ENCODE results near the gene RBBP8.
A peak's percentile ranks its signal among the peaks of the same experiment; 100 is the strongest.
"Not testable (repeated sequence)": the region's sequence is repeated elsewhere in the genome, so short reads cannot be mapped to it uniquely, and the experiment has no call there.

The RBBP8 gene

DNA sequence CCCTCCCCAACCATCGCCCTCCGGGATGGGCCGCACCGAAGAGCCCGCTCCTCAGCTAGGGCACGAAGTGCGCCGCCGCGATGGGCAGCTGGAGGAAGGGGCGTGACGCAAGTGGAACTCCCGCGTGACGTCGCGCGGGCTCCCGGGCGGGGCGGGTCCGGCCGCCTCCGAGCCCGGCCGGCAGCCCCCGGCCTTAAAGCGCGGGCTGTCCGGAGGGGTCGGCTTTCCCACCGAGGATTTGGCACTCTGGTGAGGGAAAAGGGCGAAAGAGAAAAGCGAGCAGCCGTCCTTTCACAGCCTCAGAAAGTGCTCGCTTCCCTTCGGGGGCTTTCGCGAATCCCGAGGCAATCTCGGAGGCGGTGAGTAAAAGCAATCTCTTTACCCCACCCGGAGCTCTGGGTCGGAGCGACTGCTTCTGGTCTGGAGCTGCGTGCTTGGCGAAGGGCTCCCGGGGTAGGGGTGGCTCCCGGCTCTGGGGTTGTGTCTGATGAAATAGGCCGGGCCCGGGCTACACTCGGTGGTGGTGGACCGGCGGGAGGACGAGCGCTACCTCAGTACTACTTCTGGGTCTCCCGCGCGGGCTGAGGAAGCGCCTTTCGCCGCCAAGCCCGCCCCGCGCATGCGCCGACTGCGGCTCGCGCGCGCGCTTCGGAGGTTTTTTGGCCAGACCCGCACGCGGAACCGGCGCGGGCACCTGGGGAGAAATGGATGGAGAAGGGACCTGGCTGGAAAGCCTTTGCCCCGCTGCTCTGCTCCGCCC lies at the start of gene RBBP8:
TSS of gene RBBP8 (plus strand) at position 123 of the 760 bp plus-strand sequence. CDS start 3,524 bp downstream, outside the sequence.
- peak; percentile 84 for DNase-seq (ENCODE audit: low read depth)

DNA sequence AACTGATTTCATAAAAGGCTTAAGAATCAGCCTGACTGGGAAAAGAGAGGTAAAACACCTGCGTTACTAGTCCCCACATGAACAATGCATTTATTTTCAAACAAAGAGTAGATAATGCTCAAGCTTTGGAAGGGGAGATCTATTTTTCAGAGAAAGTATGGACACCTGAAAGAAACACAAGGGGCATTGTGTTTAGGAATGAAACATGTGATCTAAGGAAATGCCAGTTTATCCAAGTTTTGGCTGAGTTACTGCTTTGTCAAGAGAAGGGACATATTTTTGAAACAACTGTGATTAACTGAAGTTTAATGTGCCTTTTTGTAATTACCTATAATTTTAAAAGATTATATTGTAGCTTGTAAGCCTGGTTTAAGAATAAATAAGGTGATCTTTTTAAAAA lies 49.3 kb upstream of the RBBP8 start:
- DNase-seq (ENCODE audit: low read depth) = no peak

DNA sequence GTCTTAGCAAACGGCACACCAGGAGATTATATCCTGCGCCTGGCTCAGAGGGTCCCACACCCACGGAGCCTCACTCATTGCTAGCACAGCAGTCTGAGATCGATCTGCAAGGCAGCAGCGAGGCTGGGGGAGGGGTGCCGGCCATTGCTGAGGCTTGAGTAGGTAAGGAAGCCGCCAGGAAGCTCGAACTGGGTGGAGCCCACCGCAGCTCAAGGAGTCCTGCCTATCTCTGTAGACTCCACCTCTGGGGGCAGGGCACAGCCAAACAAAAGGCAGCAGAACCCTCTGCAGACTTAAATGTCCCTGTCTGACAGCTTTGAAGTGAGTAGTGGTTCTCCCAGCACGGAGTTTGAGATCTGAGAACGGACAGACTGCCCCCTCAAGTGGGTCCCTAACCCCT lies 47.4 kb upstream of the RBBP8 start:
- not testable (repeated sequence) for DNase-seq (ENCODE audit: low read depth)

DNA sequence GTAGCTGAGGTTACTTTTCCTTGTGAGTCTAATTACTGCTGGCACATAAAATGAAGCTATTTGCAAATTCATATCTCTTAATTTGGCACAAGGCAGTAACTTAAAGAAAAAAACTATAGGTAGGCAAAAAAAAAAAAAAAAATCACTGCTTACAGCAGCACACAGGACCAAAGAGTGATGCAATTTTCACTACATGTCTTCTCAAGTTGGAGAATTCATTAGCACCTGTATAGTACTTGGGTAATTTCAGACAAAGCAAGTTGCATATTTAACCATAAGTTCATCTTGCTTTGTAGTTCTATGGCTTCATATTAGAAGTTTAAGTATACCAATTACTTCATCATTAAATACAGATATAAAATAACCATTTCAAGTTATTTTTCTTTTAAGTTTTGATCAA lies 33.7 kb upstream of the RBBP8 start:
- DNase-seq (ENCODE audit: low read depth) = no peak

DNA sequence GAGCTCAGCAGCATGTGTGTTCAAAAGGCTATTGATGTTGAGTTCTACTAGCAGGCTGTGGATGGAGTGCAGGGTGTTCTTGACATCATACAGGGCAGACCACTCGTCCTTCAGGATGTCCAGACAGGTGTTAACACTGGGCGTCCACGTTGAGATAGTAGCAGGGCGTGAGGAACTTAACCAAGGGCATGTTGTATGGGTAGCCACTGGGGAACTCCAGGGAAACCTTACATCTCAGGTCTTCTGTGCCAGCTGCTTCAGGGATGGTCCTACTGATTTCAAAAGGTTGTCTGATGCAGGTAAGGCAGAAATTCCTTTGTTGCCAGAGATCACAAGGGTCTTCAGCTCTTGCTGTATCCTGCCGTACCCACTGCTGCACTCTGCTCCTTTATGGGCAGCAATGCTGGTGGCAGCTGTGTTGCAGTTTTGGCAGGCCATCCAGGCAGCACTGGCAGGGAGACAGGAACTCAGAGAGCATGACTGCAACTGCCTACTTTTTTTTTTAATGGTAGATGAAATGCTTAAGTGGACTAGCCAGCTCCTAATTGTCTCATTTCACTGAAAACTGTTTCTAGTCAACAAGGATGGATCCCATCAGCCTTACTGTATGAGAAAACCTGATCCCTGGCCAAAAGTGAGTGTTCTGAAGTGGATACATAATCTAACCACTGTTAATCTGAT lies 32.4 kb upstream of the RBBP8 start:
- DNase-seq (ENCODE audit: low read depth) = no peak

DNA sequence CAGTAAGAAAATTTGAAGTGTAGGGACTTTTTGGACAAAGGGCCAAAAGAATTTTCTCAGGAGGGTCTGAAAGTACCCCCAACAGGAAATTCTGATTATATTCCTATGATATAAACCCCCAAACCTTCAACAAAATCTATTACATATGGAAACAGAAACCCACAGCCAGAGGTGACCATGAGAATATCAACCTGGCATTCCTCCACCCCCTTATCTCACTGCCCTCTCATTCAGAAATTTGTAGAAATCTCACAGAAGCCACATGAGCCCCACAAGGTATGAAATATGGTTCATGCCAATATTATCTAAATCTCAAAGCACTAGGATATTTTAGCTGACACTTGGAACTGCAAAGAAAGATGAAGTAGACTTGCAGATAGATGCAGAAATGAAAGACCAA lies 31.0 kb upstream of the RBBP8 start:
- no peak for DNase-seq (ENCODE audit: low read depth)

DNA sequence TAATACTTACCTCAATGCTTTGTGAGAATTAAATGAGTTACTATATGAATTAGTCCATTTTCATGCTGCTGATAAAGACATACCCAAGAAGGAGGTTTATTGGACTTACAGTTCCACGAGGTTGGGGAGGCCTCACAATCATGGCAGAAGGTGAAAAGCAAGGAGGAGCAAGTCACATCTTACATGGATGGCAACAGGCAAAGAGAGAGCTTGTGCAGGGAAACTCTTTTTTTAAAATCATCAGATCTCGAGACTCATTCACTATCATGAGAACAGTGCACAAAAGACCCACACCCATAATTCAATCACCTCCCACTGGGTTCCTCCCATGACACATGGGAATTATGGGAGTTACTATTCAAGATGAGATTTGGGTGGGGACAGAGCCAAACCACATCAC lies 29.9 kb upstream of the RBBP8 start:
- not testable (repeated sequence) for DNase-seq (ENCODE audit: low read depth)

DNA sequence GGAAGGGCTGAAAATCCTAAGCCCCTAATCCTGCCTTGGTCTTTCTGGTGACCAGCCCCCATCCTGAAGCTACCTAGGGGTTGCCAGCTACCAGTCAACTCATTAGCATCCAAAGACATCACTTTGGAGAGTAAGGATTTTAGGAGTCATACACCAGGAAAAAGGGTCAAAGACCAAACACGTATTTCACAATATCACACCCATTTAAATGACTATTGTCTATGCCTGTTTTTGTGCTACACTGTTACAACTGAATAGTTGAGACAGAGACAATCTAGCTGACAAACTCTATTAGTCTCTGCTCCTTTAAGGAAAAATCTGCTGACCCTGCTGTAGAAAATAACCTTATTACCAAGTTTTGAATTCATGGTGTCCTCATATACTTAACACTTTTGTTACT lies 21.0 kb upstream of the RBBP8 start:
- no peak for DNase-seq (ENCODE audit: low read depth)

DNA sequence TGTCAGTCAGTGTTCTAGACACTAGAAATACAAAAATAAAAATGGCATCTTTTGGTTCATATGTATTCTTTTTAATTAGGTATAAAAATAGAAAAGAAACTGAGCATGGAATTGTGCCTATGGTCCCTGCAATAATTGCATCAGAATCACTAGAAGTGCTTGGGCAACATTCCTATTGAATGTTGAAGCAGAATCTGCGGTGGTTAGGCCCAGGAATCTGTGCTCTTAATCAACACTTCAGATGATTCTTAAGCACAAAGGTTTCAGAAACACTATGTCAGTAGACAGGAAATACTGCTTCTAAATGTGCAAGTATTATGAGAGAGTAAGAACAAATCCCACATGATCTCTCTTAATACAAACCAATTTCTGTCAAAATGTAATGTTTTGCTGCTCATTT lies 20.3 kb upstream of the RBBP8 start:
- DNase-seq (ENCODE audit: low read depth) = no peak

DNA sequence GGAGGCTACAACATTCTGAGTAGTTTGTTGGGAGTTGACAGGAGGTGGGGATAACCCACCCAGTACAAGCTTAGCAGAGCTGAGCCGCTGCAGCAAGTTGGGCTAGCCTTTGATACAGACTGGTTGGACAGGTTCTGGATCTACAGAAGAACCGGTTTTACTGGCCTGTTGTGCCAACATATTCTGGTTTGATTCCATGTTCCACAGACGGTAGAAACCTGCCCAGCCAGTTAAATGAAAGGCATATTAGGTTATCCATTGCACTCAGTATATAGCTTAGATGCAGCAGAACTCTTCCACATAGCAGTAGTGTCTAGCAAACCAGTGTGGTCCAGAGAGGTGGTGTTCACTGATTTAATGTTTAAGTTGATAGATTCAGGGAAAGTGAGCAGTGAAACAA lies 19.3 kb upstream of the RBBP8 start:
- no peak for DNase-seq (ENCODE audit: low read depth)

DNA sequence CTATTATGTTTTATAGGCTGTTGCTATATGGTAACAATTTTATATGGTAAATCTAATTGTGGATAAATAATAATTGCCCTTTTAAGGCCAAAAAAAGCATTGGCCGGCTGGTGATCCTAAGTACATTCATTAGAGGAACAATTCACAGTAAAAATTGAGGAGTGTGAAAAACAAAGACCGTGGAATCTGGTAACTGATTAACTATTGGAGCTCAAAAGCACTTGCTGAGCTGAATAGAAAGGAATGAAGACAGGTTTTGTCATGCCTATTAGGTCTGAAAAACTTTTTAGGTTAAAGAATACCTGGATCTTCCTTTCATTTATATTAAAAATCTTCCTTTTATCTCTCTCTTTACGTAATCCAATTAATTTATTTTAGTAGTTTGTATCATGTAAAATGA lies 18.5 kb upstream of the RBBP8 start:
- DNase-seq (ENCODE audit: low read depth) = no peak

DNA sequence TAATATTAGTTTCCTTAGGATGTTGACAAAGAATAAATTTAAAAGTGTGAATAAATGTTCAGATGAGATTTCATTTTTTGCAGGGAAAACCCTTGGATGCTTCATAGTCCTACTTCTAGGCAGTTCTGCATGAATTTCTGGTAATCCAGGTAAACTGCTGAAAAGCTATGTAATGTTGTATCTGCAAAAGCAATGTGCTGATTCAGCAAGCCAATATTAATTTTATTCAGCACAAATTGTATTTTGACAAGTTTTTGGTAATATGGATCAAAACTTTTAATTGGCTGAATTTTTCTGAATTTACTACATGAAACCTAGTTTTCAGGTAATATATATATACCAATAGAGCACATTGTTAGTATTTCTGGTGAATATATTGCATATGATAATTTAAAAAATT lies 17.8 kb upstream of the RBBP8 start:
- no peak for DNase-seq (ENCODE audit: low read depth)

DNA sequence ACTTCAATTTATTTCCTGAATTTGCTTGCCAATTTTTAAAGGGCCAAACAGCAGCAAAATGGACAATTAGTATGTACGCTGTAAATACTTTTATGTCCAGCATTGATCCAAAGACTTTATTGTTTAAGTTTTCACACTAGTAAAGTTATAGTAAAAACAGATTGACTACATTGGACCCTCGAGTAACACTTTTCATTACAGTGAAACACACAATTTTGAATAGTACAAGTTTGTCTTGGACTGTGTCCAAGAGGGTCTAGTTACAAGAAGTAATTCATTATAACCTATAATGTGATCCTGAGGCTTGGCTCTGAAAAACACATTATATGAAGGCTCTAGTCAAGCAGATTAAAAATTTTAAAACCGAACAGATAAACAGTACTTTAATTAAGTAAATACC lies 11.4 kb upstream of the RBBP8 start:
- DNase-seq (ENCODE audit: low read depth) = no peak

DNA sequence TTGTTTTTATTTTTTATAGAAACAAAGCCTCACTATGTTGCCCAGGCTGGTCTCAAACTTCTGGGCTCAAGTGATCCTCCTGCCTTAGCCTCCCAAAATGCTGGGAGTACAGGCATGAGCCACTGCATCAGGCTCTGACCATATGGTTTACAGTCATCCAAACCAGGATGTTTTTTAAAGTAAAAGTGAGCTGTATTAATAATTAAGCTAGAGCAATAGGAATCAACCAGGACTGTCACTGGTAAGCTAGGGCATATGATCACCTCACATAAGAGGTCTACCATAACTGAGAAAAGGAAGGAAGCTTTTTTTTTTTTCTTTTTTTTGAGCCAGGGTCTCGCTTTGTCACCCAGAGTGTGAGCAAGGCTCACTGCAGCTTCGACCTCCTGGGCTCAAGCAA lies 8.5 kb upstream of the RBBP8 start:
- no peak for DNase-seq (ENCODE audit: low read depth)

DNA sequence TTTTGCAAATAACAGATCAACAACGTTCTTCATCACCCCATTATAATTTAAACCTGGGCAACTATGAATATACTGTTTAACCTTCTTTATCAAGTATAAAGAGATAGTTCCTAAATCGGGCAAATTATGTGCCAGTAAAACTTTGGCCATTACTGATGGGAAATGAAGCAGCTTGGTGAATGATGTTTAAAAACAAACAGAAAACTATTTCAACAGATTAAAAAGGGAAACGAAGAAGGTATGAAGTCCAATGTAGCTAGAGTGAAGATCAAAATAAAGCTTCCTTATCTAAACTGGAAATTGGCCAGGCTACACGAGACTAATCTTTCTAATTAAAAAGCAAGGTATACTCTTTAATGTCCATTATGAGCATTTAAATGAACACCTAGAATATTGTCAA lies 6.7 kb upstream of the RBBP8 start:
- no peak for DNase-seq (ENCODE audit: low read depth)

DNA sequence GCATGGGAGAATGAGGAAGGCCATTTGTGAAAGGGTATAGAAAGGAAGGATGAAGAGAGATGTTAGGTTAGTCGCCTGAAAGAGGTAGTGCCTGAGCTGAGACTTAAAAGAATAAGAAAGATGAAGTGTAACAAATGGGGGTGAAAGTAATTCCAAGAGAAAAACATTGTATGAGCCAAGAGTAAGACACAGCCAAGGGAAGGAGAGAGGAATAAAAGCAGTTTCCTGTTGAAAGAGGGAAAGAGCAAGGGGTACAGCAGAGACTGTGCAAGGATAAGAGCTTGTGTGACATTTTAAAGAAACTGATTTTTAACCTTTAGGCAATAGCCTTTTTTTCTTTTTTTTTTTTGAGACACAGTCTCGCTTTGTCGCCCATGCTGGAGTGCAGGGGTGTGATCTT lies 4.8 kb upstream of the RBBP8 start:
- DNase-seq (ENCODE audit: low read depth) = no peak

DNA sequence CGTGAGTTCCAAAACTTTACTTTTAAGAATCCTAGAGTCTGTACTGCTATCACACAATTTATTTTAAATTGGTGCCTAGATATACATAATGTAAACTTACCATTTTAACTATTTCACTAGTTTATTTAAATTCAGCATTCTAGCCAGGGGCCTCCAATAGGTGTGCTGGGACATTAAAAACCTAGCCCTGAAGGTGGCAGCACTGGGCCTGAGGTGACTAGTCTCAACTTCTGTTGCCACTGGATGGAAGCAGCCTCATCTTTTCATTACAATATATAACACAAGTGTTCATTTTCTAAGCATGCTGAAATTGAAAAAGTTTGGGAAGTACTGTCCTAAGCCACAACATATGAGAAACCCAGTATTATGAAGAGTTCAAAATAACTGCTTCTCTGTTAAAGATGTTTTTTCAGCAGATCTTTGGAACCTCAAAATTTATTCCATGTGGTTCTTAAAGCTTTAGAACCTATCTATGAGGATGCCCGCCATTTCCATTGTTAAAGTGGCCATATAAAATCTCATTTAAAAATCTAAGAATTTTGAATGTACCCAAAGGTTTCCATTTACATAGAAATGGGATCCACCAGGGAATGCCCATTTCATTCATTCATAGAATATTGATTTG lies 2.9 kb upstream of the RBBP8 start:
- DNase-seq (ENCODE audit: low read depth) = peak; percentile 61

DNA sequence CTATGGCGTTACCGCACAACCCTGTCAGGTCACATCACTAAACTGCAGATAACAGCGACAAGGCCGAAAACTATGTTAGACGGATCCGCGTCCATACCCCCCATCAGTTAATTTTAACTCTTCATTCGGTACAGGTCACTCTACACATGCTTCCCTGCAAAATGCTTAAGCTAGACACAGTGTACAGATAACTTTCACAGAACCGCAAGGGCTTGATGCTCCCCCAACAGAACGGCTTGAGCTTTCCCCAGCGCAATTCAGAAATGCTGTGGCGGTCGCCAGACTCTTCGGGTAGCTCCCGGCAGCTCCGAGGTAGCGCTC lies 283 bp upstream of the RBBP8 start:
- DNase-seq (ENCODE audit: low read depth) = no peak

DNA sequence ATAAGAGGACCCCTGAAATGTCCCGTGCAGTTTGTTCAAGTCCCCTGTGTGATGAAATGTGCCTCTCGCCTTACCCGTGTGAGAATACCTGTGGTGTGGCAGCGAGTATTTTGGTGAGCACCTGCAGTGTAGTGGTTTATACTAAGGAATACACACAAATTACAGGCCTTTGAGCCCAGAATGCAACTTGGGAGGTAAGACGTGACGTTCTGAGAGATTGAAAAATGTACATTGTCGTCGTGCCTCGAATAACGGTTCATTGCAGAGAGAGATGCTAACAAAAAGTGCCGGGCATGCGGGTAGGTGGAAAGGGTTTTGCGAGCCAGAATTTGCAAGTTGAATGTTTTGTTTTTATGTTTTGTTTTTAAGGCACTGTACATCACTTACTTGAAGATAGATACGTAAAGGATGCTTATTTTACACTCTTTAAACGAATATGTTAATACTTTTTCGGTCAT lies 867 bp downstream of the RBBP8 start:
- DNase-seq (ENCODE audit: low read depth) = no peak

DNA sequence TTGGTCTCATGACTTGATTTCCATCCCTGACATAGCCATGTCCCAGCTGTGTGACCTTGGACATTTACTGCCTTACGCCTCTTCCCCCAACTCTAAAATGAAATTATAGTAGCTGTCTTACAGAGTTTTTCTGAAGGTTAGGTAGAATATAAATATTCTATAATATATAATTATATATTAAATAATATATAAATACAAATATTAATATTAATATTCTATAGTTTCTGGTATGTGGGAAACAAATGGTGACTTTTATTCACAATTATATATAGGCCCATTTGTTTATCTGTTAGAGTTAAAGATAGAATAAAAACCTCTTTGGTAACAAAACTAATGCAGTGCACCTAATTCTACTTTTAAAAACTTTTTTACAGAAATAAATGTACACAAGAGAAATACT lies 1.7 kb downstream of the RBBP8 start:
- no peak for DNase-seq (ENCODE audit: low read depth)

DNA sequence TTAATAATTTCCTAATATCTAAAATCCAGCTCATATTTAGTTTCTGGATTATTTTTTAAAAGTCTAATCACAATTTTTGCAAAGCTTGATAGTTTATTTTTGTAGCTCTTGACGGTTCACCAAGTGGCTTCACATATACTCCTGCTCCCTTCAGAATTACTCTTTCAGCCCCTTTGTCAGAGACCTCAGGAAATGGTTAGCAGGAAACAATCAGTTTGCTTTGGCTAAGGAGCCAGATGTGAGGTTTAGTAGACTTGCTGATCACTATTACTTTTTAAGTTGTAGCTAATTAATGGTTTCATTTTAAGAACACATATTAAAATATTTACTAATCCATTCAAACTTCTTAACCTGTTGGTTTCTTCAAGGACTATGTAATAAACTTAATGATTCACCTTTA lies 2.3 kb downstream of the RBBP8 start:
- no peak for DNase-seq (ENCODE audit: low read depth)

DNA sequence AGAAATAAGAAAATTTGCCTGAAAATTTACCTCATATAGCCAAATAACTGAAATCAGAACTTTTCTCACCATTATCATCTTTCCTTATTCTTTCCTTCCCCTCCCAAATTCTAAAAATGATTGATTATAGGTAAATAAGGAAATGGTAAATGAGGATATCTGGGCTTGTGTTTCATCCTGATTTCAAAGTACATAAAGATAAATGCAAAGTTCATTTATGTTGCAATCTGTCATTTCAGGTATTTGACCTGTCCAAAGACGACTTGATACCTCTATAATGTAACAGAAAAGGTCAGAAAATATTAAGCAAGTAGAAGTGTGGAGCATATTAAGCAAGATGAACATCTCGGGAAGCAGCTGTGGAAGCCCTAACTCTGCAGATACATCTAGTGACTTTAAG lies 3.4 kb downstream of the RBBP8 start:
- DNase-seq (ENCODE audit: low read depth) = no peak

DNA sequence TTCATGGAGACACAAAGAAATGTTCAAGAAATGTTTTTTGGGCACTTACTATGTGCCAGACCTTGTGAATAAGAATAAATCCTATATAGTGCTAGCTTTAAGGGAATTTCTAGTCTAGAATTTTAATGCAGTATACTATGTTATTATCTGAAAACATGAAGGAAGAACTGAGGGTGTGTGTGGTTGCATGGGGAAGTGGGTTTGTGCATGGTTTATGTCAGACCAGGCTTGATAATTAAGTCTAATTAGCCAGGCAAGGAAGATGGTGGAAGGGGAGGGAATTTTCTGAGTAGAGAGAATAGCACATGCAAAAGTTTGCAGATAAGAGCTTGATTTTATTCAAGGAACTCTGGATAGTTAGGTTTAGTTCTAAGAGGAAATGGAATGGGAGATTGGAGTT lies 6.5 kb downstream of the RBBP8 start:
- DNase-seq (ENCODE audit: low read depth) = no peak

DNA sequence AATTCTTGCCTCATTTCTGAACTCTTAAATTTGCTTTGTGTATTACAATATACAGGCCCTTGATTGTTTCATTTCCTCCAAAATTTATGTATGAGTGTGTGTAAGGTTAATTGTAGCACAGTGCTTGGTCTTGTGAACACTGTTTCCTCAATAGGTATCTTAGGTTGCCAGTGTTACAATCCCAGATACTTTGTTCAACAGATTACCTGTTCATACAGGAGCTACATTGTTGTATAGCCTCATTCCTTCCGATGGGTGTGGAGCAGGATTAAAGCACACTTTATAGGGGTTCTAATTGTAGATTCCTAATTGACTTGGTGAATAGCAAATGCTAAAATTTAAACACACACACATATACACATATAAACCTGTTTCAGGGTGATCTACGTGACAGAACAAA lies 10.7 kb downstream of the RBBP8 start:
- DNase-seq (ENCODE audit: low read depth) = no peak

Measured in activated T-cell treated with anti-CD3 and anti-CD28 coated beads for 48 hours (primary cell).